ENCODE results near the gene AEBP1.

AEBP1 gene

GRCh38 chr7:44099669-44100068, 4.5 kb upstream of the AEBP1 start:
- no peak for TF ChIP-seq CTCF (conservative IDR thresholded peaks at IDR 0.05; ENCODE audit: low read length)
- no peak overlapping the region for H3K9ac ChIP-seq (ENCODE audit: low read depth, low read length, poor library complexity, severe bottlenecking)

GRCh38 chr7:44100458-44101302, 3.5 kb upstream of the AEBP1 start:
- H3K9ac ChIP-seq (ENCODE audit: low read depth, low read length, poor library complexity, severe bottlenecking): peak overlapping the region; percentile 3

More at GRCh38 chr7:44099669-44100068, 4.5 kb upstream of the AEBP1 start:
- no peaks in the 10 kb centered on the region for H3K27me3 ChIP-seq (ENCODE audit: insufficient read depth, low read length, poor library complexity, severe bottlenecking)
- no peak overlapping the region for H3K4me2 ChIP-seq (ENCODE audit: low read depth, low read length, poor library complexity, severe bottlenecking)
- no peaks in the 10 kb centered on the region for H3K9me3 ChIP-seq (ENCODE audit: insufficient read depth, low read depth, low read length)
- no peak overlapping the region for H2AFZ ChIP-seq (ENCODE audit: low read length)
- H3K9me2 ChIP-seq (replicated peaks; ENCODE audit: low read depth, low read length): no peaks in the 10 kb centered on the region
- peaks cover 8% of the 10 kb centered on the region; the same call in 1 of the 2 replicates for H3F3A ChIP-seq (ENCODE audit: low read depth)
- H3K4me3 ChIP-seq (ENCODE audit: low read length, poor library complexity, severe bottlenecking): no peak overlapping the region
- H3K36me3 ChIP-seq (ENCODE audit: insufficient read depth, low read length): no peaks in the 10 kb centered on the region
- peaks cover 1% of the 10 kb centered on the region for H4K20me1 ChIP-seq (ENCODE audit: insufficient read depth, low read length, poor library complexity, severe bottlenecking)
- H3K4me1 ChIP-seq (ENCODE audit: insufficient read depth, low read length, poor library complexity, severe bottlenecking): peaks cover 75% of the 10 kb centered on the region
- peaks cover 5% of the 10 kb centered on the region for H3K79me2 ChIP-seq (ENCODE audit: insufficient read depth, low read length)

GRCh38 chr7:44101303-44101965, 2.7 kb upstream of the AEBP1 start:
- peak overlapping the region; percentile 3 for H3K9ac ChIP-seq (ENCODE audit: low read depth, low read length, poor library complexity, severe bottlenecking)
- no peaks in the 10 kb centered on the region for H3K9me2 ChIP-seq (replicated peaks; ENCODE audit: low read depth, low read length)
- H3K36me3 ChIP-seq (ENCODE audit: insufficient read depth, low read length): no peaks in the 10 kb centered on the region
- no peak overlapping the region for H3K4me3 ChIP-seq (ENCODE audit: low read length, poor library complexity, severe bottlenecking)
- peaks cover 23% of the 10 kb centered on the region for H3K79me2 ChIP-seq (ENCODE audit: insufficient read depth, low read length)
- H2AFZ ChIP-seq (ENCODE audit: low read length): no peak overlapping the region
- H3F3A ChIP-seq (ENCODE audit: low read depth): peaks cover 7% of the 10 kb centered on the region; the same call in 1 of the 2 replicates
- H3K4me2 ChIP-seq (ENCODE audit: low read depth, low read length, poor library complexity, severe bottlenecking): no peak overlapping the region
- peaks cover 75% of the 10 kb centered on the region for H3K4me1 ChIP-seq (ENCODE audit: insufficient read depth, low read length, poor library complexity, severe bottlenecking)
- H3K9me3 ChIP-seq (ENCODE audit: insufficient read depth, low read depth, low read length): no peaks in the 10 kb centered on the region
- no peaks in the 10 kb centered on the region for H3K27me3 ChIP-seq (ENCODE audit: insufficient read depth, low read length, poor library complexity, severe bottlenecking)
- TF ChIP-seq CTCF (conservative IDR thresholded peaks at IDR 0.05; ENCODE audit: low read length): no peak
- TF ChIP-seq EZH2phosphoT487 (IDR thresholded peaks at IDR 0.05; ENCODE audit: borderline replicate concordance): no peak
- peaks cover 19% of the 10 kb centered on the region for H4K20me1 ChIP-seq (ENCODE audit: insufficient read depth, low read length, poor library complexity, severe bottlenecking)

More at GRCh38 chr7:44100458-44101302, 3.5 kb upstream of the AEBP1 start:
- H4K20me1 ChIP-seq (ENCODE audit: insufficient read depth, low read length, poor library complexity, severe bottlenecking): peaks cover 11% of the 10 kb centered on the region
- no peaks in the 10 kb centered on the region for H3K36me3 ChIP-seq (ENCODE audit: insufficient read depth, low read length)
- H3K4me2 ChIP-seq (ENCODE audit: low read depth, low read length, poor library complexity, severe bottlenecking): no peak overlapping the region
- TF ChIP-seq EZH2phosphoT487 (IDR thresholded peaks at IDR 0.05; ENCODE audit: borderline replicate concordance): no peak
- no peak for TF ChIP-seq CTCF (conservative IDR thresholded peaks at IDR 0.05; ENCODE audit: low read length)
- no peak overlapping the region for H3K4me3 ChIP-seq (ENCODE audit: low read length, poor library complexity, severe bottlenecking)
- peaks cover 75% of the 10 kb centered on the region for H3K4me1 ChIP-seq (ENCODE audit: insufficient read depth, low read length, poor library complexity, severe bottlenecking)
- no peaks in the 10 kb centered on the region for H3K9me2 ChIP-seq (replicated peaks; ENCODE audit: low read depth, low read length)
- peaks cover 7% of the 10 kb centered on the region; the same call in 1 of the 2 replicates for H3F3A ChIP-seq (ENCODE audit: low read depth)
- no peaks in the 10 kb centered on the region for H3K9me3 ChIP-seq (ENCODE audit: insufficient read depth, low read depth, low read length)
- H3K27me3 ChIP-seq (ENCODE audit: insufficient read depth, low read length, poor library complexity, severe bottlenecking): no peaks in the 10 kb centered on the region
- no peak overlapping the region for H2AFZ ChIP-seq (ENCODE audit: low read length)
- peaks cover 15% of the 10 kb centered on the region for H3K79me2 ChIP-seq (ENCODE audit: insufficient read depth, low read length)

All from Loucy (cell line).